ENCODE measurements around the gene SDF2. TPM values are rescaled to one million over a fixed set of nuclear protein-coding genes. Genes with fewer than 3 reads are reported as not detected.
A peak's percentile ranks its signal among the peaks of the same experiment; 100 is the strongest.

Gene SDF2
- polyA plus RNA-seq (ENCODE audit: insufficient read length in 4 of 4), result 10 to 100 TPM; 71.7 to 81.6 (median 78.3) TPM

- peak; percentile 81 to 84 (median 83) for DNase-seq (ENCODE audit: low read depth in 4 of 4, low spot score in 3 of 4)
These were observed at the start of gene SDF2, which contains the start of gene SUPT6H for GRCh38 chr17:28661635-28662526. Gene SDF2 (minus strand): TSS chr17:28661906. CDS start chr17:28661876, 30 bp downstream. Gene SUPT6H (plus strand): TSS chr17:28662205. CDS start chr17:28673402, 11,197 bp downstream.

- peak in 2 of 4 donors; percentile 80 to 83 for DNase-seq (ENCODE audit: low read depth in 4 of 4, low spot score in 3 of 4)
These were observed 49.4 kb upstream of the SDF2 start for GRCh38 chr17:28710861-28711722.

- no peak for DNase-seq (ENCODE audit: low read depth in 4 of 4, low spot score in 3 of 4)
These were observed 45.6 kb upstream of the SDF2 start for GRCh38 chr17:28707339-28707720.

GRCh38 chr17:28706471-28707338 lies 45.0 kb upstream of the SDF2 start:
- no peak for DNase-seq (ENCODE audit: low read depth in 4 of 4, low spot score in 3 of 4)

GRCh38 chr17:28705728-28706334 lies 44.1 kb upstream of the SDF2 start:
- DNase-seq (ENCODE audit: low read depth in 4 of 4, low spot score in 3 of 4), result no peak

GRCh38 chr17:28705074-28705659 lies 43.5 kb upstream of the SDF2 start:
- DNase-seq (ENCODE audit: low read depth in 4 of 4, low spot score in 3 of 4), result no peak

GRCh38 chr17:28704219-28704858 lies 42.6 kb upstream of the SDF2 start:
- DNase-seq (ENCODE audit: low read depth in 4 of 4, low spot score in 3 of 4), result no peak

- DNase-seq (ENCODE audit: low read depth in 4 of 4, low spot score in 3 of 4), result no peak
These were observed 42.0 kb upstream of the SDF2 start for GRCh38 chr17:28703552-28704218.

GRCh38 chr17:28702752-28703150 lies 41.0 kb upstream of the SDF2 start:
- no peak for DNase-seq (ENCODE audit: low read depth in 4 of 4, low spot score in 3 of 4)

GRCh38 chr17:28702026-28702751 lies 40.5 kb upstream of the SDF2 start:
- DNase-seq (ENCODE audit: low read depth in 4 of 4, low spot score in 3 of 4), result no peak

- DNase-seq (ENCODE audit: low read depth in 4 of 4, low spot score in 3 of 4), result no peak
These were observed 39.3 kb upstream of the SDF2 start for GRCh38 chr17:28700830-28701492.

GRCh38 chr17:28700278-28700677 lies 38.6 kb upstream of the SDF2 start:
- no peak for DNase-seq (ENCODE audit: low read depth in 4 of 4, low spot score in 3 of 4)

GRCh38 chr17:28698253-28698941 lies 36.7 kb upstream of the SDF2 start:
- DNase-seq (ENCODE audit: low read depth in 4 of 4, low spot score in 3 of 4), result no peak

- no peak for DNase-seq (ENCODE audit: low read depth in 4 of 4, low spot score in 3 of 4)
These were observed 32.2 kb upstream of the SDF2 start for GRCh38 chr17:28693869-28694268.

GRCh38 chr17:28689011-28689410 lies 27.3 kb upstream of the SDF2 start:
- no peak for DNase-seq (ENCODE audit: low read depth in 4 of 4, low spot score in 3 of 4)

- DNase-seq (ENCODE audit: low read depth in 4 of 4, low spot score in 3 of 4), result no peak
These were observed 26.8 kb upstream of the SDF2 start for GRCh38 chr17:28688481-28688880.

GRCh38 chr17:28686296-28686695 lies 24.6 kb upstream of the SDF2 start:
- no peak for DNase-seq (ENCODE audit: low read depth in 4 of 4, low spot score in 3 of 4)

All from left renal pelvis (tissue), 4 donors.